GM19328 (cell line): ENCODE data around the gene ANKRD23.
"Not testable (repeated sequence)": the region's sequence is repeated elsewhere in the genome, so short reads cannot be mapped to it uniquely, and the experiment has no call there.

Experiments used
- ATAC-seq: cut with Tn5 transposase; IDR thresholded peaks from one replicate; pipeline ENCODE4 v1.9.1; 2021; ENCODE audit warnings: mild to moderate bottlenecking, moderate library complexity; ENCODE audit not compliant: unreplicated experiment

Gene ANKRD23

DNA sequence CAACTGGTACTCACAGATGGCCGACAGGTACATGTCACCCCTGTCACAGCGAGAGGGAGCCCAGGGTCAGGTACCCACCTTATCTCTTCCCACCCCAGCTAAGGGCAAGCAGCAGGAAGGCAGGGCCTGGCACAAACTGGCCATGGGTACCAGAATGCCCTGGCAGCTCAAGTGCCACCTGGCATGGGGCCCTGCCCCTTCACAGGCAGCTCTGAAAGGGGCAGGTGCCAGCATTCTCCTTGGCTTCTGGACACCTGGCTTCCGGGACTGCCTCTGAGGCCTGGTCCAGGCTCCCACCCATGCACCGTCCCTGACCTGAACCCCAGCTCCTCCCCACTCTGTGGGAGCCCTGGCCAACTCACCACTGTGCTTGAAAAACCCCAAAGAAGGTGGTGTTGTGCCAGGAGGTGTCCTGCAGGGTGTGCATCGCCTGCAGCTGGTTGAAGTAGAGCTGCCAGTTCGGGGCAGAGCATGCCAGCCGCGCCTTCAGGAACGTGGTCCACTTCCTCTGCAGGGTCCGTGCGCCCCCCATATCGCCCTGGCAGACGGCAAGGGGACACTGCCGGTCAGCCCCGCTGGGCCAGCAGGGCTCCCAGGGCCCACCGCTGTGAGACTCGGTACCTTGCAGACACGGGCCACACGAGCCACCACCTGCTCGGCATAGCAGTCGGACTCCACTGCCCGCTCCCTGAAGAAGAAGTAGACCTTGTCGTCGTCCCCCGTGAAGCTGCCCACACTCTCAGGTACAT is 20.7 kb upstream of the ANKRD23 start:
- ATAC-seq, result no peak

DNA sequence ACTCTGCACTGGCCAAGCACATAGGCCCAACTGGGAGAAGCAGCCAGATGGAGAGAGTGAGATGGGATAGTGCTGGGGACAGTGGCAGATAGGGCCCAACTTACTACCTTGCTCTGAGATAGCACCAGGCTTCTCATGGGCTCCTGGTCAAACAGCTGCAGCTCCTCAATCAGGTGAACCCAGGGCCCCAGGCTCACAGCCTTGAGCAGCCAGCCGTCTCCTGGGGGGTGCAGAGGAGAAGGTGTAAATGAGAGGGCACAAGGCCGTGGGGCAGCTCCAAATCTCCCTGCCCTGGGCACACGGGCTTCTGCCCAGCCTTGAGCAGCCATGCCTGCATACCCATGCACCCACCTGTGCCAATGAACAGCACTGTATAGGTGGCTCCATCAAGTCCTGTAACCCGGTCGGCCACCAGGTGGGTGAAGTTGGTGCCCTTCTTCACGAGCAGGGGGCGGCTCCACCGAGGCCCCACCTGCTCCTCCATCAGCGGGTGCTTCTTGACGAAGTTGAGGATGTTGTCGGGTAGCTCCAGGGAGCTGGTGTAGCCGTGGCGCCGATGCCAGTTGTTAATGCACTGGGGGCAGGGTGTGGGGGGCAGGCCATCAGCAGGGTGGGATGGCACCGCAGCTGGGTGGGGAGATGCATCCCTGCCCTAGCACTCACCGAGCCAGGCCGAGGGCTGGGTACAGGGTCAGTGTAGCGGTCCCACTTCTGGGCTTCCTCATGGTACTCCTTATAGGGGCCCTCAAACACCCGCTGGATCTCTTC is 19.9 kb upstream of the ANKRD23 start:
- ATAC-seq, result no peak

DNA sequence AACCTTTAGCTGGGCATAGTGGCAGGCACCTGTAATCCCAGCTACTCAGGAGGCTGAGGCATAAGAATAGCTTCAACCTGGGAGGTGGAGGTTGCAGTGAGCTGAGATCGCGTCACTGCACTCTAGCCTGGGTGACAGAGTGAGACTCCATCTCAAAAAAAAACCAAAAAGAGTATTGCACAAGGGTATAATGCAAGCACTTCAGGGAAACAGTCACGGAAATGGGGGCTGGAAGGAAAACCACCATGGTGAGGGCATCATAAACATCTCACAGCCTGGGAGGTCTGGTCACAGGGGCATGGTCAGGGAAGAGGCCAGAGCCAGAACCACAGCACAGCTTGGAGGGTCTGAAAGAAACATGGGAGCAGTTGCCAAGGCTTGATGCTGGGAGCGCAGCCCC is 19.2 kb upstream of the ANKRD23 start:
- not testable (repeated sequence) for ATAC-seq

DNA sequence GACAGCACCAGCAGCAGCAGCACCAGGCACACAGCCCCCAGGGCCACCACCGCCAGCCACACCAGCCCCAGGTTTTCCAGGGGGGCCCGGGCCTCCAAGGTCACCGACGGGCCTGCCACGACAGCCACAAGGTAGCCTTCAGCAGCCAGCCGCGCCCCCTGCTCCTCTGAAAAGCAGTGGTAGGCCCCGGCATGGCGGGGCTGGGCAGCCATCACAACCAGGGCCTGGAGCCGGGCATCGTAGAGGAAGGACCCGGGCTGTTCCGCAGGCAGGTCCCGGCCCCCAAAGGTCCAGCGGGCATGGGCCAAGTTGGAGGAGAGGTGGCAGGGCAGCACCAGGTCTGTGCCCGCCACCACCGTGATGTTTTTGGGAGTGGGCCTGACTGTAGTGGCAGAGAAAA is 17.3 kb upstream of the ANKRD23 start:
- no peak for ATAC-seq

DNA sequence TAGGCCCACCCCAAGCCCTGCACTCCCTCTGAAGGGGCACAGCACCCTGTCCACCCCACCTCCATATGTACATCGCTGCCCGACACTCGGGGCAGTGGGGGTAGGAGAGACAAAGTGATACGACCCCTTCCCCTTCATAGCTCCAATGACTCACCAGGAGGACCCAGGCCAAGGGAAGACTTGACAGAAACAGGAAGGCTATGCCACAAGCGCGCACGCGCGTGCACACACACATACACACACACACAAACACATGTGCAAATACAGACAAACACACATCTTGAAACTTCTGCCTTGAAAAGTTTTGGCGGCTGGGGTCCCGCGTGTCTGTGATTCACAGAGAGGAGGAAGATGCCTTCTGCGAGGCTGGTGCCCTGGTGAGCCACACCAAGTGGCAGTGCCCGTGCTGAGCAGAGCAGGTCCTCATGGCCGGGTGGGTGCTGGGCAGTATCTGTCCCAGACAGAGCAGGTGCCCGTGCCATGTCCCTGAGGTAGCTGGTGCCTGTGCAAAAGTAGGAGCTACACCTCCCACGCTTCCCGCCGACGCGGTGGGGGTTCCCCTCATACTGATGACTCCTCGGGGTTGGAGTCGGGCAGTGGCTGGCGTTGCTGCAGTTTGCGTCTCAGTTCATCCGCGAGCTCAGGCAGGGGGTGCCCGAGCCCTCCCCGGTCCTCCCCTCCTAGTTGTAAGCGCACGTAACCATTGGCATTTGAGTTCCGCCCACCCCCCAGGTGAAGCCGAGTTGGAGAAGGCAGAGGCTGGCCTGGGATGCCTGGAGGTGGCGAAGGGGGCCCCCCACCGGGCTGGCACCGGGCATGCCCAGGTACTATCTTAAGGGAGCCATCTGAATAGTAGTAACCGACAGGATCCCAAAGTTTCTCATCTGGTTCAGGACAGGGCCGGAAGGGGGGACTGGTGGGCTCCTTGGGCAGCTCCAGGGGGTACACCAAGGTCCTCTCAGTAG is 16.5 kb upstream of the ANKRD23 start:
- no peak for ATAC-seq

DNA sequence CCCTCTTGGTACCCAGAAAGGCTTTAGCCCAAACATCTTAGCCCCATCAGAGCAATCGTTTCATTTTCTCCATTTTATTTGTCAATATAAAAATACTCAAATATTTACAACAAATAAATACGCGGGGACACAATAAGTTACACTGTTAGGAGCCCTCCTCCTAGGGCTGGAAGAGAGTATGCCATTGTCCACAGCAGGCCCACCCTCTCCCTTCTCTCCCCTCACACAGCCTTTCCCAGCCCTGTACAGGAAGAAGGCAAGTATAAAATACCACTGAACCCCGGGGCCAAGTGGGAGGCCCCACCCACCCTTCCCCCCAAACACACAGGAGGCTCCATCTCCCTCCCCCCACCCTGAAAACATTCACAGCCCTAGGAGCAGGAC is 15.9 kb upstream of the ANKRD23 start:
- ATAC-seq, result no peak

DNA sequence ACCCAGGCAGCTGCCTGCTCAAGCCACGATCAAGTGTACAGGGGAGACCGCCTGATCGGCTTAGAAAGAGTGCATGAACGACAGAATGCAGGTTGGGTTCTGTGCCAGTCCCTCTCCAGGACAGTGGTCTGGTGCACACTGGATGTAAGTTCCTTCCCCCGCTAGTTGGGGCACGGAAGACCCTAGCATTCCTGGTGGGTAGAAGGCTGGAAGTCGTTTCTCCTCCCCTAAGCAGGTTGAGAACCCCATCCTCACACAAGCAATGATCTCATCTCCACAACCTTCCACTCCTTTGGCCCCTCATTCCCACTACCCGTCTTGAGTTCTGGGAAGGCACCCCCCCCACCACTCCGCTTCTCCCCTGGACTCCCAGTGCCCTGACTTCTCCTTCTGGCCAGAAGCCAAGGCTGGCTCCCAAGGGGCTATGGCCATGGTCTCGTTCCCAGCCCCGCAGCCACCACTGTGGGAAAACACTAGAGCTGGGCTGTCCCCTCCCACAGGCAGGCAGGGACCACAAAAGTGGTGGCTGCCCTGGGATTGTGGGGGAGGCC is 15.4 kb upstream of the ANKRD23 start:
- ATAC-seq, result no peak

DNA sequence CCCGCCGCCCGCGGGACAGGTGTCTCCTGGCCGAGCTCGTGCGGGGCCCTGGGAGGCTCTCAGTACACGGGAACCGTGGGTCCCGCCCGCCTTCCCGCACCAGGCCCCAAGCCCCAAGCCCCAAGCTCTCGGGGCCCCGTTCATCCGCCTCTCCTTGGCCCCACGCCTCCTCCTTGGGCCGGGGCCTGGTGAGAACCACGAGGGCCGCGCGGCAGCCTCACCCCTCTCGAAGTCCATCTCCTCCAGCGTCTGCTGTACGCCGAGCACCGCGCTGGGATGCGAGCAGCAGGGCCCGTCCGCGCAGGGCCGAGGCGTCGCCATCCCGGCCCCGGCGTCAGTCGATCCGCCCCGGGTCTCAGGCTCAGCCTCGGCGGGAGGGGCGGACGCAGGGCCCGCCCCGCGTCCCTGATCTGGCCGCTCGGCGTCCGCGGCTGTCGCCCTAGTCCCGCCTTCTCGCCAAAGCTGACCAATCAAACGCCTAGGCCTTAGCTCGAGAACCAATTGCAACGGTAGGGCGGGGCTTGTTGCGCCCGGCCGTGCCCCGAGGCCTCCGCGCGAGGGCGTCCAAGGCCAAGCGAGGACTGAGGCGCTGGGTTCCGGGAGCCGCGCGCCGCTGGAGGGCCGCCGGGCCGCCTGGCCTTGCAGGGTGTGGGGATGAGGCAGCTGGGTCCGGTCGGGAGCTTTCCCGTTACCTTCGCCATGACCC is 14.0 kb upstream of the ANKRD23 start, which contains the start of gene ANKRD39:
ANKRD39 (minus strand) TSS at position 350 of the 706 bp plus-strand sequence; CDS start at position 321, 29 bp downstream.
- peak; percentile 94 for ATAC-seq

DNA sequence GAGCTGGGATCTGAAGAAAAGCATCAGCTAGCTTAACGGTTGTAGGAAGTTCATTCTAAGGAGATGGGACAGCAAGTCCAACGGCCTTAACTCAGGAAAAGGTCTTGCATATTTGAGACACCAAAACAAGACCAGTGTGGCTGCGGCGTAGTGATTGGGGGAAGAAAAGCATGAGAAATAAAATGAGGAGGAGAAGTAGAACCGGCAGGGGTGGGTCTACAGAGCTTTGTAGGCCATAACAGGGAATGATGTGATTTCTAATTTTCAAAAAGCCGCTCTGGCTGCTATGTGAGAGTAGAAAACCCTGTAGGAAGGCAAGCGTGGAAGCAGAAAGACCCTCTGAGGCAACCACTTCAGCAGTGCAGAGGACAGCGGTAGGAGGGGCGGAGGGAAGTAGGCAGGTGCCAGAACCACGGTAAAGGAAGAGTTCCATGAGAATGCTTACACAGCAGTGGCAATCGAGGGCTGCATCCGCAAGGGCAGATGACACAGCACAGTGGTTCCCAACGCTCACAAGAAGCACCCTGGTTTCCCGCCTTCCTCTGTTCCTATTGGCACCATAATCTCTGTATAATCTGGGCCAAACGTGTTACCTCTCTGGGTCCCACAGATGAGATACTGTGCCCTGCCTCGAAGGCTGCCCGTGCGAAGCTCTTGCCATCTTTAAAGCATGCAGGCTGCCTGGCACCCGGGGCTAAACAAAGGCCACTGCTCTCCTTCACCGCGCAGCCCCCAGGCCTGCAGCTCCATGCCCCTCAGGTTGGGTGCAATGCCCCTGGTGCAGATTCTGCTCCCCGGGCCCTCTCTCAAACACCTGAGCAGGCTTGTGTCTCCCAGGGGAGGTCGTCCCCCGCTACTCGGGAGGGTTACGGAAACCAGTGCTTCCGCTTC is 13.2 kb upstream of the ANKRD23 start:
- ATAC-seq, result no peak

DNA sequence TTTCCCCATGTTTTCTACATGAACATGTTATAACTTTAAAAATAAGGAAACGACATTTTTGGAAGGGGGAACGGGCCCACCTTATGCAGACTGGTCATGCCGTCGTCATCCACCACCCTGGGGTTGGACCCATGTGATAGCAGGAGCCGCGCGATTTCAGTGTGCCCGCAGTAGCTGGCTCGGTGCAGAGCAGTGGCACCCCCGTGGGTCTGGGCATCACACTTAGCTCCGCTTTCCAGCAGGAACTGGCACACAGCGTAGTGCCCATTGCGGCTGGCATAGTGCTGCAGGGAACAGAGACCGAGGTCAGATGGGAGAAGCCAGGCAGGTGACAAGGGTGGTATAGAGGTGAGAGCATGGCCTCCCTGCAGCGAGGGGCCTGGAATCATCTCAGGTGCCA is 9.5 kb upstream of the ANKRD23 start:
- ATAC-seq, result no peak

DNA sequence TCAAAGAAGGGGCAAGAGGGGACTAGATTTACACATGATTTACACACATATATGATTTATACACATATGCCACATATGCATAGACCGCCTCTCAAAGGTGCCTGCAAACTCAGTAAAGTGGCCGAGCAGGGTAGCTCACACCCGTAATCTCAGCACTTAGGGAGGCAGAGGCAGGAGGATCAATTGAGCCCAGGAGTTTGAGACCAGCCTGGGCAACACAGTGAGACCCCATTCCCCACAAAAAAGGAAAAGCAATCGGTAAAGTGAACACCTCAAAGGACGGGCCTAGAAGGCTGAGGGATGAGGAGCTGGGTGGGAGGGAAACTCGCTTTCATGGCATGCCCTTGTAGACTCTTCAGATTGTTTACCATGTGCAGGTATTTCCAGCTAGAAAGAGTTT is 8.8 kb upstream of the ANKRD23 start:
- no peak for ATAC-seq

DNA sequence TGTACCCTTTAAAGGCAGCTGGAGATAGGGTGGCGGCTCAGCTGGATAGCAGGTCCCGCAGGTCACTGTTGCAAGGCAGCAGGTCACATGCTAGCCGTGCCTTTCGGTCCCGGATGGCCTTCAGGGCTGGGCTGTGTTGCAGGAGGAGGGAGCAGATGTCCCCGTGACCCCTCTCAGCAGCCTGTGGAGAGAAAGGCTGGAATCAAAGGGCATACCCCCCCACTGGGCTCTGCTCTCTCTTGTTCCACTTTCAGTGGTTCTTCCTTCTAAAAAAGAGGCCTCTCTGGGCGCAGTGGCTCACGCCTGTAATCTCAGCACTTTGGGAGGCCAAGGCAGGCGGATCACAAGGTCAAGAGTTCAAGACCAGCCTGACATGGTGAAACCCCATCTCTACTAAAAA is 4.4 kb upstream of the ANKRD23 start:
- no peak for ATAC-seq

DNA sequence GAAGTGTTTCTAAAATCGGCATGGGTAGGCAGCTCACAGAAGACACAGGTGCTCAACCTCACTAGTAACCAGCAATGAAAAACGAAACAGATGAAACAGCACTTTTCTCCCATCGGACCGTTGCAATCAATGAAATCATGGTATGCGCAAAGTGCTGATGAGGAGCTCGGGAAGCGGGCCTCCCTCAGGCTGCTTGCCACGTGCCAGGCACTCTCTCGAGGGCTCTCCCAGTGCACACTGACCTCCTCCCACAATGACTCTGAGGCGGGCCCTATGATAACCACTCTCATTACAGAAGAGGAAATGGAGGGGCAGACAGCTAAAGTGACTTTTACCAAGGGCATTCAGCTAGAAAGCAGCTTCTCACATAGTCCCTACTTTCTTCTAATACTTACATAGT is 3.8 kb upstream of the ANKRD23 start:
- ATAC-seq, result no peak

DNA sequence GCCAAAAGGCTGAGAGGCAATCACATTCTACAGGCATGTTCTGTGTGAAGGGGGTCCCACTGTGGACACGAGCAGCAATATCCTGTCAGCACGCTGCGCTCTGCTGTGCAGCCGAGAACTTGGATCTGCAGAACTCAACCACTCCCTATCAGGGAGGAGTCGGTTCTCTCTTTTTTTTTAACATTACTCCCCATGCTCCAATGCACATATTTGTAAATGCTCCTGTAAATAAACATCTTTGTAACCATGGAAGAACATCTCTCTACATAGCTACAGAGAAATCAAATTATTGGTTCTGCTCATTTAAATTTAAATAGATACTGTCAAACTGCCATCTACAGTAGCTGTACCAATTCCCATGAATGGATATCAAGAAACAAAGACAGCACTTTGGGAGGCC is 3.0 kb upstream of the ANKRD23 start:
- ATAC-seq, result no peak

DNA sequence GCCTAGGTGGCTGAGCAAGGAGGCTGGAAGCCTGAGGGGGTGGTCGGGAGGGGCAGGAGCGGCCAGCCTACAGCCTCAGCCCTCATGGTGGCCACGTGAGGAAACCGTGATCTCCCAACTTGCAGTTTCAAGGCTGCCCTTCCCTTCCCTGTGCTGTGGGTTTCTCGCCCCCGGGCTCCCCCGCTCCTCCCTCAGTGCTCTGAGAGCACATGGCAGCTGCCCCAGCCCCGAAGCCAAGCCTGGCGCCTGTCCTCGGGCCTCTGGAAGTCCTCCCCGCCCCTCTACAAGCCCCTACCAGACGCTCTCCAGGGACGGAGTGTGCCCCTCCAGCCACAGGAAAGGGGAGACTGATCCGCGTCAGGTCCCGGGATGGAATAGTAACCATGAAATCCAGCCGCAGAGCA is 586 bp upstream of the ANKRD23 start:
- no peak for ATAC-seq

DNA sequence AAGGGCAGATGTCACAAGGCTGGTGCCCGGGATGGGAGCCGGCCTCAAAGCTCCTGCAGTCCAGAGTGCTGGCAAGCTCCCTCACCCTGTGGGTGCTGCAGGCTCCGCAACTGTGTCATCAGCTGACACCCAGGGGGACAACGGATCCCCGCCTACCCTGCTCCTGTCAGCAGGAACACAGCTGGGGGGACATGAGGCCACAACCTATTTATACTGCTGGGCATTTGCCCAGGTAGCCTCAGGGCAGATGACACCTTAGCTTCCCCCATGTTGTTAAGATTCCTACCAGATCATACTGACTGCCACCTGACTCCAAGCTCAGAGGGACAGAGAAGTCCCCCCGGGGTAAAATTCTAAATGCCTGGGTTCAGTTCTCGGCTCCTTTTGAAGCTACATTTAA is 1.2 kb downstream of the ANKRD23 start:
- no peak for ATAC-seq

DNA sequence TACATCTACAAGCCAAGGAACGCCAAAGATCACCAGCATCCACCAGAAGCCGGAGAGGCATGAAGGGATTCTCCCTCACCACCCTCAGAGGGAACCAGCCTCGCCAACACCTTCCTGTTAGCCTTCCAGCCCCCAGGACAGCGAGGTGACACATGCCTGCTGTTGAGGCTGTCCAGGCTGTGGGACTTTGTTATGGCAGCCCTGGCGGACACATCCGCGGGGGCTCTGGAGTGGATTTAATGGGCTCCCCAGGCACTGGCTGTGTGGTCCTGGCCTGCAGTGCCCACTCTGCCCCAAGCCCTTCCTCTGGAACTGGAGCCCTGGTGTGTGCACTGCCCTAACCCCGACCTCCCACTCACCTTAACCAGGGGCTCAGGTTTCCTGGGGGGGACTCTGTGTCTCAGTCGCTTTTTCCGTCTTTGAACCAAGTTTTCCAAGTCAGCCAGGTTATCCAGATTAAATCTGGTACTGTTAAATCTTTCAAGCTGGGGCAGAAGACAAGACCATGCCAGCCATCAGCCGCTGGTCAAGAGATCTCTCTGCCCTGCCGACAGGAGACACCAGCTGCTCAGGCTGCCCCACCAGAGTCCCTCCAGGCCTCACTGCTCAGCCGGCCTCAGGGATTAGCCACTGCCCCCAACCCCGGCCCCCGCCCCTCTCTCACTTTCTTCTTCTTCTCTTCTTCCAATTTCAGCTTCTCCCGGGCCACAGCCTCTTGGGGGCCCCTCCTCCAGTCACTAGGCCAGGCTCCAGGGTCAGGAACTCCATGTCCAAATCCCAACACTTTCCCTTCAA is 1.9 kb downstream of the ANKRD23 start:
- ATAC-seq, result no peak
